Keratinocyte (primary cell): Measurements from ENCODE around the gene CACNG4. TPM values are rescaled to one million over a fixed set of nuclear protein-coding genes. Genes with fewer than 3 reads are reported as not detected.

ENCODE experiments used
- DNase-seq: peaks from one replicate; pipeline ENCODE4 v3.0.0-alpha.2; 2011; ENCODE audit warnings: low read depth, missing footprints, low spot score
- FAIRE-seq: peaks from 2 replicates; lab custom pipeline; 2011; peaks lifted over from hg19 to GRCh38; lab: Jason Lieb, UNC
- H2AFZ ChIP-seq: 2 replicates; pipeline ENCODE4 v1.6.0; 2012; ENCODE audit warnings: low read length, control low read depth, inconsistent platforms; ENCODE audit not compliant: control insufficient read depth
- H3K27ac ChIP-seq: 2 replicates; pipeline ENCODE4 v1.5.1; 2011; ENCODE audit warnings: low read length; ENCODE audit not compliant: control insufficient read depth, insufficient read depth
- H3K27me3 ChIP-seq: 3 replicates; pipeline ENCODE4 v1.6.0; 2011; ENCODE audit warnings: low read length; ENCODE audit not compliant: control insufficient read depth, insufficient read depth; ENCODE audit errors: extremely low read depth
- H3K36me3 ChIP-seq, 2 experiments: 2 replicates in 1 of 2; 3 replicates in 1 of 2; pipeline ENCODE4 v1.5.1; 2011; ENCODE audit warnings: low read length in 2 of 2, mild to moderate bottlenecking in 1 of 2; ENCODE audit not compliant: control insufficient read depth in 2 of 2, insufficient read depth in 2 of 2; ENCODE audit errors: extremely low read depth in 1 of 2
- H3K4me1 ChIP-seq: 3 replicates; pipeline ENCODE4 v1.5.1; 2011; ENCODE audit warnings: low read length; ENCODE audit not compliant: control insufficient read depth, insufficient read depth; ENCODE audit errors: extremely low read depth
- H3K4me2 ChIP-seq: 3 replicates; pipeline ENCODE4 v1.6.0; 2011; ENCODE audit warnings: low read depth, low read length; ENCODE audit not compliant: control insufficient read depth, insufficient read depth; ENCODE audit errors: extremely low read depth
- H3K4me3 ChIP-seq, 3 experiments: fragments of 200-600 bp in 1 of 3; sonication (generic) in 1 of 3; 2 replicates in 2 of 3; 3 replicates in 1 of 3; pipeline ENCODE4 v1.5.1; 2011 to 2016; ENCODE audit warnings: low read length in 3 of 3, mild to moderate bottlenecking in 3 of 3, control low read depth in 2 of 3, inconsistent platforms in 1 of 3, low read depth in 1 of 3, mixed read lengths in 1 of 3, mixed run types in 1 of 3, moderate library complexity in 1 of 3; ENCODE audit not compliant: control insufficient read depth in 2 of 3, insufficient read depth in 2 of 3; ENCODE audit errors: extremely low read depth in 1 of 3
- H3K79me2 ChIP-seq: 2 replicates; pipeline ENCODE4 v1.6.0; 2012; ENCODE audit warnings: low read length; ENCODE audit not compliant: control insufficient read depth, insufficient read depth
- H3K9ac ChIP-seq: 3 replicates; pipeline ENCODE4 v1.6.0; 2011; ENCODE audit warnings: low read length; ENCODE audit not compliant: control insufficient read depth, insufficient read depth; ENCODE audit errors: extremely low read depth
- H3K9me1 ChIP-seq: 3 replicates; pipeline ENCODE4 v1.6.0; 2011; ENCODE audit warnings: low read length; ENCODE audit not compliant: control insufficient read depth, insufficient read depth; ENCODE audit errors: extremely low read depth
- H3K9me3 ChIP-seq: 2 replicates; pipeline ENCODE4 v1.5.1; 2012; ENCODE audit warnings: low read depth, low read length; ENCODE audit not compliant: control insufficient read depth
- H4K20me1 ChIP-seq: 3 replicates; pipeline ENCODE4 v1.6.0; 2011; ENCODE audit warnings: low read length; ENCODE audit not compliant: control insufficient read depth, insufficient read depth; ENCODE audit errors: extremely low read depth
- CTCF ChIP-seq, 3 experiments: IDR thresholded peaks in 1 of 3; conservative IDR thresholded peaks in 1 of 3; optimal IDR thresholded peaks in 1 of 3; 2 replicates in 2 of 3; 3 replicates in 1 of 3; pipeline versions ENCODE3 to v1.5.1; 2011; ENCODE audit warnings: low read length in 3 of 3, mild to moderate bottlenecking in 3 of 3, moderate library complexity in 2 of 3, control low read depth in 1 of 3, inconsistent platforms in 1 of 3; ENCODE audit not compliant: insufficient read depth in 2 of 3; ENCODE audit errors: extremely low read depth in 1 of 3
- EZH2 ChIP-seq: IDR thresholded peaks from one replicate; pipeline ENCODE4 v1.6.1; 2012; ENCODE audit warnings: inconsistent platforms, mild to moderate bottlenecking, low read length, moderate library complexity
- dilution Hi-C: fragments of 300-500 bp; cut with MboI; formaldehyde crosslinking; loops from one replicate; pipeline ENCODE4 v1.7.0; 2020; ENCODE audit warnings: low sequenced_read_pairs; ENCODE audit not compliant: extremely low pct_ligation_motif_present
- polyA plus RNA-seq, 5 experiments: library from polyadenylated mRNA; depleted of rRNA in 3 of 5; stranded (reverse) in 3 of 5; stranded (forward) in 1 of 5; unstranded in 1 of 5; fragments of >200 nt; gene quantifications; 1 replicate in 1 of 5; 2 replicates in 3 of 5; 3 replicates in 1 of 5; pipeline versions ENCODE4 v1.2.1 to v1.2.3, GENCODE V29; 2011 to 2012; ENCODE audit warnings: missing spikeins in 2 of 5, low read depth in 1 of 5, low replicate concordance in 1 of 5

The CACNG4 gene
- polyA plus RNA-seq, 1 donor (not counting 4 experiments of a cell fraction or from before 2014, with no cell fraction given), result not detected

DNA sequence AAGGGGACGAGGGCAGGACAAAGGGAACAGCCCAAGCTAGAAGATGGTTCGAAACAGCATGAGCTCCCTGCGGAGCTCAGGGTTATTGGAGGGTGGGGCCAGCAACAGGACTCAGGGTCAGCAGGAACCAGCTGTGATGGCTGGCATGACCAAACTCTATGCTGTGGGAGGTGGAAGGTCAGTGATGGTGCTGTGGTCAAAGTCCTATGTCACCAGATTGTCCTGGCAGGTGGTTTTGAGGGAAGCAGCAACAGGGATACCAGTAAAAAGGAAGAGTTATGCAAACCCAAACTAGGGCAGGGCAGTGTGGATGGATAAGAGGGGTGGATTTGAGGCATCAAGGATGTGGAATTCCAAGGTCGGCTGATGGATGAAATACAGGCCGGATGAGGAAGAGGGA, 32.4 kb downstream of the CACNG4 start:
- H4K20me1 ChIP-seq, result no peaks in the 10 kb centered on the region
- no peak for DNase-seq
- no peaks in the 10 kb centered on the region for H3K9me1 ChIP-seq
- H3K9me3 ChIP-seq, result no peaks in the 10 kb centered on the region
- H3K27me3 ChIP-seq, result peaks cover 4% of the 10 kb centered on the region
- no peak overlapping the region for H3K9ac ChIP-seq
- FAIRE-seq, result no peak
- H3K4me3 ChIP-seq, result no peak overlapping the region
- H3K36me3 ChIP-seq, result no peaks in the 10 kb centered on the region
- H3K4me1 ChIP-seq, result no peaks in the 10 kb centered on the region
- no peak overlapping the region for H3K27ac ChIP-seq
- no peak overlapping the region for H3K4me2 ChIP-seq
- TF ChIP-seq CTCF (optimal IDR thresholded peaks at IDR 0.05 in 1 of 3, IDR thresholded peaks at IDR 0.05 in 1 of 3, conservative IDR thresholded peaks at IDR 0.05 in 1 of 3; ENCODE audit: extremely low read depth in 1 of 3, insufficient read depth in 2 of 3, low read length in 3 of 3), result no peak
- no peak for TF ChIP-seq EZH2
- dilution Hi-C loops, result no loop called here
- H2AFZ ChIP-seq, result no peak overlapping the region
- no peaks in the 10 kb centered on the region for H3K79me2 ChIP-seq

DNA sequence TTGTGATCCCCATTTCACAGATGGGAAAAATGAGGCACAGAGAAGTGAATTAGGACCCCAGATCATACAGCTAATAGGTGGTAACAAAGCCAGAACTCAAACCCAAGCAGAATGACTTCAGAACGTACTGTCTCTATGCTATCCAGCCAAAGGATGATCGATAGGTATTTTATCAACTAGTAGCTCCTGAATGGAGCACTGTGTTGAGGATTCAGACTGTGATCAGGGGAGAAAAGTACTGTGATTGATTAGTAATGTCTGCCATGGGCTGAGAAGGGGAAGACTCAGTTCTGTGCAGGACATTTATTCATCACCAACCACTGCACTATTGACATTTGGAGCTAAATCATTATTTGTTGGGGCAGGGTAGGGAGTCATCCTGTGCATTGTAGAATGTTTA, 38.7 kb downstream of the CACNG4 start:
- Histone ChIP-seq H3K4me3 (no peak overlapping the region), H3K36me3 (no peaks in the 10 kb centered on the region), H3K79me2 (no peaks in the 10 kb centered on the region), H3K4me2 (no peak overlapping the region), H2AFZ (no peak overlapping the region), H3K9me3 (no peaks in the 10 kb centered on the region), H3K4me1 (no peaks in the 10 kb centered on the region), H4K20me1 (no peaks in the 10 kb centered on the region), H3K9me1 (no peaks in the 10 kb centered on the region), H3K9ac (no peak overlapping the region), H3K27me3 (peaks cover 5% of the 10 kb centered on the region), H3K27ac (no peak overlapping the region)
- FAIRE-seq (no peak), DNase-seq (no peak)
- no peak for TF ChIP-seq EZH2
- dilution Hi-C loops, result no loop called here

DNA sequence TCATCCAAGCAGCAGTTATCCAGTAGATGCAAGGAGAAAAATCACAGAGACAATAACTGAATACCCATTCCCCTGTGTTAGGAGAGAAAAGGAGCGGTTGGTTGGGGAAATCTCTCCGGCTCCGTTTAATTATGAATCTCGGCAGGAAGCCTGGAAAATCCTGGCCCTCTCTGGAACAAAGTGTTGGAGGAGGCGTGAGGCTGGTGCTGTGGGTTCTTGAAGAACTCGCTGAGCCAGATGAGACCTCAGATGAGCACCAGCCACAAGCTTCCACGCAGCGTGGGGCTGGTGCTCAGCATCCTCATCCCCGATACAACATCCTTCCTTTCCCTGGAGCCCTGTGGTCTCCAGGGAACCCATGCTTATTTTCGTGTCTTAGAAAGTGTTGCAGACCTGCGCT, 39.7 kb downstream of the CACNG4 start:
- no peak overlapping the region for H3K4me3 ChIP-seq
- H3K27me3 ChIP-seq, result peaks cover 5% of the 10 kb centered on the region
- no peaks in the 10 kb centered on the region for H4K20me1 ChIP-seq
- H3K9ac ChIP-seq, result no peak overlapping the region
- no peak overlapping the region for H3K4me2 ChIP-seq
- H3K79me2 ChIP-seq, result no peaks in the 10 kb centered on the region
- dilution Hi-C loops, result no loop called here
- DNase-seq (no peak), FAIRE-seq (no peak)
- no peaks in the 10 kb centered on the region for H3K9me3 ChIP-seq
- no peak for TF ChIP-seq EZH2
- TF ChIP-seq CTCF (optimal IDR thresholded peaks at IDR 0.05 in 1 of 3, IDR thresholded peaks at IDR 0.05 in 1 of 3, conservative IDR thresholded peaks at IDR 0.05 in 1 of 3; ENCODE audit: extremely low read depth in 1 of 3, insufficient read depth in 2 of 3, low read length in 3 of 3), result no peak
- H2AFZ ChIP-seq, result no peak overlapping the region
- no peaks in the 10 kb centered on the region for H3K4me1 ChIP-seq
- H3K27ac ChIP-seq, result no peak overlapping the region
- no peaks in the 10 kb centered on the region for H3K9me1 ChIP-seq
- H3K36me3 ChIP-seq, result no peaks in the 10 kb centered on the region
